GM12891 (cell line): ENCODE measurements around the gene PARS2.

Experiments
- POLR2A ChIP-seq: IDR thresholded peaks from 2 replicates; pipeline ENCODE4 v1.6.1; 2011; ENCODE audit warnings: low read depth, low read length, control low read depth
- TAF1 ChIP-seq: IDR thresholded peaks from 2 replicates; pipeline ENCODE4 v1.6.1; 2011; ENCODE audit warnings: low read depth, low read length, control low read depth

DNA sequence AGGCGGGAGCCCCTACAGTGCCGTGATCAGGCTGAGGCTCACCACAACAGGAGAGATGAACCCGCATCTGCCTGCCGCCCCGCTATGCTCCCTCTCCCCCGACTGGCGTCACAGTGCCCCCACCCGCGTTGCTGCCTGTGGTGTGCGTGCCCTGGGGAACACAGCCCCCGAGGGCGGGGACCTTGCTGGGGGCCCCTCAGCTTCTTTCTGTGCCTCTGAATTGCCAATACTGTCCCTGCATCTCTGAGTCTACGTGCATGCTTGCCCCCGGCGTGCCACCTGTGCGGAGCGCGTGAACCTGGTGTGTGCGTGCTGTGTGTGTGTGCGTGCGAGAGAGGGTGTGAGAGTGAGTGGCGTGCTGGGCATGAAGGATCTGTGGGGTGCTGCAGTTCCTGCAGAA, 10.3 kb downstream of the PARS2 start:
- TF ChIP-seq POLR2A (no peak), TAF1 (no peak)
